H4 (cell line): ENCODE measurements around the gene RAB18. TPM values are rescaled to one million over a fixed set of nuclear protein-coding genes. Genes with fewer than 3 reads are reported as not detected.
"Not testable (repeated sequence)": the region's sequence is repeated elsewhere in the genome, so short reads cannot be mapped to it uniquely, and the experiment has no call there.

ENCODE experiments used
- DNase-seq: peaks from one replicate; pipeline ENCODE4 v3.0.0-alpha.2; 2015; ENCODE audit warnings: low spot score
- total RNA-seq: library from RNA; depleted of rRNA; stranded (reverse); fragments of >200 nt; shearing (Covaris generic); gene quantifications from 2 replicates; pipeline ENCODE4 v1.2.3, GENCODE V29; 2014; rRNA removed

Gene RAB18
- total RNA-seq, 1 experiment from 2014 or later = 26.1 TPM

- DNase-seq = no peak
Observed at GRCh38 chr10:27547047-27547446, 42.9 kb downstream of the RAB18 start.

- no peak for DNase-seq
Observed at GRCh38 chr10:27547482-27547881, 43.4 kb downstream of the RAB18 start.

GRCh38 chr10:27550823-27551222 lies 46.7 kb downstream of the RAB18 start:
- DNase-seq = no peak

GRCh38 chr10:27558612-27559020 lies 54.5 kb downstream of the RAB18 start:
- DNase-seq = peak; percentile 26

GRCh38 chr10:27561334-27561733 lies 57.2 kb downstream of the RAB18 start:
- no peak for DNase-seq

- DNase-seq = no peak
Observed at GRCh38 chr10:27564398-27564797, 60.3 kb downstream of the RAB18 start.

- DNase-seq = no peak
Observed at GRCh38 chr10:27564880-27565279, 60.8 kb downstream of the RAB18 start.

- no peak for DNase-seq
Observed at GRCh38 chr10:27568196-27569175, 64.4 kb downstream of the RAB18 start.

GRCh38 chr10:27569946-27570345 lies 65.8 kb downstream of the RAB18 start:
- no peak for DNase-seq

- not testable (repeated sequence) for DNase-seq
Observed at GRCh38 chr10:27577038-27577437, 72.9 kb downstream of the RAB18 start.

GRCh38 chr10:27578316-27578715 lies 74.2 kb downstream of the RAB18 start:
- DNase-seq = no peak

- no peak for DNase-seq
Observed at GRCh38 chr10:27581225-27581624, 77.1 kb downstream of the RAB18 start.

- no peak for DNase-seq
Observed at GRCh38 chr10:27584302-27584701, 80.2 kb downstream of the RAB18 start.

Other genes with a start within 250 kb of the RAB18 start
- gene MKX, start 241.5 kb downstream of the RAB18 start, total RNA-seq = not detected in 2 replicates